Subcutaneous adipose tissue (tissue), 4 donors: ENCODE results near the gene MRPL17. TPM values are rescaled to one million over a fixed set of nuclear protein-coding genes. Genes with fewer than 3 reads are reported as not detected.

Experiments
- CTCF ChIP-seq: fragments of 450-650 bp; IDR thresholded peaks from one replicate; pipeline ENCODE4 v1.5.1; 2016; ENCODE audit warnings: low read depth, mild to moderate bottlenecking, control low read depth, antibody characterized with exemption, moderate library complexity
- total RNA-seq, 4 donors: library from RNA; depleted of rRNA; stranded (reverse); fragments of >200 nt; gene quantifications; one replicate each; pipeline ENCODE4 v1.1.0, GENCODE V29; 2016

The MRPL17 gene
- total RNA-seq, 4 donors from 2014 or later = 12.8 to 22.0 (median 15.0) TPM

- no peak for TF ChIP-seq CTCF
Measured at GRCh38 chr11:6708876-6709275, 25.7 kb upstream of the MRPL17 start.

GRCh38 chr11:6705905-6706535 lies 22.9 kb upstream of the MRPL17 start:
- no peak for TF ChIP-seq CTCF

- no peak for TF ChIP-seq CTCF
Measured at GRCh38 chr11:6703247-6704063, 20.3 kb upstream of the MRPL17 start.

GRCh38 chr11:6695377-6695776 lies 12.2 kb upstream of the MRPL17 start:
- TF ChIP-seq CTCF = no peak

GRCh38 chr11:6694229-6694535 lies 11.0 kb upstream of the MRPL17 start:
- no peak for TF ChIP-seq CTCF

GRCh38 chr11:6693342-6694228 lies 10.4 kb upstream of the MRPL17 start:
- no peak for TF ChIP-seq CTCF

GRCh38 chr11:6692128-6692527 lies 9.0 kb upstream of the MRPL17 start:
- no peak for TF ChIP-seq CTCF
